HG02763 (cell line): ENCODE results near the gene THPO.

ENCODE experiments used
- ATAC-seq: cut with Tn5 transposase; IDR thresholded peaks from one replicate; pipeline ENCODE4 v1.9.1; 2021; ENCODE audit warnings: mild to moderate bottlenecking, moderate library complexity; ENCODE audit not compliant: unreplicated experiment

THPO gene

DNA sequence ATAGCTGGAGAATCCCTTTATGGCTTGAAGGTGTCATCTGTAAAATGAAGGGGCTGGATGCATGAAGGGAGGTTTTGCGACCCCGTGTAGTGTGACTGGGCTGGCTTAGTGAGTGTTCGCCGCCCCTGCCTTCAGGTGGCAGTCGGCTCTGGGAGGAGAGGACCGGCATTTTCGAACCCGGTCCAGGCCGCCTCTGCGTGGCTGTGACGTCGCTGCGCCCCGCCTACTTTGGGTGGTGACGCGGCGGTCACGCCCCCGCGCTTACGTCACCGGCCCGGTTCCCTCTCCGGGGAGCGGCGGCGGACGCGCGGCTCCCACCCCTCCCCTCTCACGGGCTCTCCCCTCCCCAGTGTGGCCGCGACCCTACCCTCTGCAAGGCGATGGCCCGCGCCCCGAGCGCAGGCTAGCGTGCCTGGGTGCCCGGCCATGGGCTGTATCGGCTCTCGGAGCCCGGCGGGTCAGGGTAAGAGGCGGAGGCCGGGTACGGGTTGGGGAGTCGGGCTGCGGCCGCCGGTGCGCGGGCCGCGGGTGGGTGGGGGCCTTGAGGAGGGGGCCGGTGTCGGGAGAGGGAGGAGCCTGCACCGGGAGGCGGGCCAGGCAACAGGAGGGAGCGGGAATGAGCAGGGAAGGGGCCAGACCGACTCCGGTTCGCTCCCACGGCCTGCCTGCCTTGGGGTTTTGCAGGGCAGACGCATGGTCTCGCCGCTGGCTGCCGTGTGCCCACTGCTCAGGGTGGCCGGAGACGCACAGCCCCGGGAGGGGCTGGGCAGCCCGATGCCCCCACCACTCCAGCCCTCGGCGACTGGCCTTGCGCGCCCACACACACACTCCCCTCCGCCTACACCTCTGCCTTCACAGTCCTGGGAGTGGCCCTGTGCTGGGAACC lies 42.1 kb downstream of the THPO start:
- ATAC-seq, result peak; percentile 75

DNA sequence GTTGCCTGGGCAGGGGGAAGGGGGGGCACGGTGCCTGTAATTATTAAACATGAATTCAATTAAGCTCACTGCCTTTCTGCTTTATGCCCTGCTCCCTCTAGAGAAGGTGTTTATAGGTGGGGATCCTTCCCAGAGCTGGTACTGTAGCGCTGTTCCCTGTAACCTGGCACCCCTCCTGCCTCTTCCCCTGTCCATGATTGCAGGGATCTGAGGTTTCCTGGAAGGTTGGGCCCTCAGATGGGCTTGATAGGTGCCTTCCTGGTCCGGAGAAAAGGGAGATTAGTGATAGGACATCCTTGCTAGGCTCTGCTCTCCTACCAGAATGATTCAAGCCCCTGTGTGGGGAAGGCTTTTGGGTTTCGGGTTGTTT lies 42.7 kb downstream of the THPO start:
- ATAC-seq, result no peak

DNA sequence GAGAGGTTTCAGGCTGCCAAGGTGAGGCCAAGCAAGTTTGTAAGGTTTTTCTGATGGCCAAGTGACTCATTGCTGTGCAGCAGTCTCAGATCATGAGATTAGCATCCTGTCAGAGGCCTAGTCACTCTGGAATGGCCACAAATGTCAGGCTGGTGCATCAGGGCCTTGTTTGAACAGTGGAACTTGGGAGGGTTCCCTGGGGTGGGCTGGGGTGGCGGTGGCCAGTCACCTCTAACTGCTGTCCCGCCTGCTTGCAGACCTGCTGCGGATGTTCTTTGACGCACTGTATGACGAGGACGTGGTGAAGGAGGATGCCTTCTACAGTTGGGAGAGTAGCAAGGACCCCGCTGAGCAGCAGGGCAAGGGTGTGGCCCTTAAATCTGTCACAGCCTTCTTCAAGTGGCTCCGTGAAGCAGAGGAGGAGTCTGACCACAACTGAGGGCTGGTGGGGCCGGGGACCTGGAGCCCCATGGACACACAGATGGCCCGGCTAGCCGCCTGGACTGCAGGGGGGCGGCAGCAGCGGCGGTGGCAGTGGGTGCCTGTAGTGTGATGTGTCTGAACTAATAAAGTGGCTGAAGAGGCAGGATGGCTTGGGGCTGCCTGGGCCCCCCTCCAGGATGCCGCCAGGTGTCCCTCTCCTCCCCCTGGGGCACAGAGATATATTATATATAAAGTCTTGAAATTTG lies 43.4 kb downstream of the THPO start:
- no peak for ATAC-seq

DNA sequence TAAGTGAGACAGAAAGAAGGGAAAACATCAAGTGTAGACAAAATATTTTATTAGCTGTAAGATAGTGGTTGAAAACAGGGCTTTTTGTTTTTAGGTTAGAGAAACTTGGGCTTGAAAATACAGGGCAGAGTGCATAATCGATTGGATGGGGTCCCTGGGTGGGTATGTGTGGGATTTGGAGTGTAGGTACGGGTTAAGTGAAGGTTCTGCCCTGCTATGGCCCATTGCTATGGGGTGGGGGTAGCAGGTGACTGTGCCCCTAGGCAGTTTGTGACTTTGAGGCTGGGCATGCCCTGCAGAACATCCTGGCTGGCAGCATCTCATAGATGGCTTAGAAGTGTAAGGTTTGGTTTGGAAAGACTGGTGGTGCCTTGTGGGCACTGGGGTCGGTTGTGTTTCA lies 44.3 kb downstream of the THPO start:
- ATAC-seq, result no peak

DNA sequence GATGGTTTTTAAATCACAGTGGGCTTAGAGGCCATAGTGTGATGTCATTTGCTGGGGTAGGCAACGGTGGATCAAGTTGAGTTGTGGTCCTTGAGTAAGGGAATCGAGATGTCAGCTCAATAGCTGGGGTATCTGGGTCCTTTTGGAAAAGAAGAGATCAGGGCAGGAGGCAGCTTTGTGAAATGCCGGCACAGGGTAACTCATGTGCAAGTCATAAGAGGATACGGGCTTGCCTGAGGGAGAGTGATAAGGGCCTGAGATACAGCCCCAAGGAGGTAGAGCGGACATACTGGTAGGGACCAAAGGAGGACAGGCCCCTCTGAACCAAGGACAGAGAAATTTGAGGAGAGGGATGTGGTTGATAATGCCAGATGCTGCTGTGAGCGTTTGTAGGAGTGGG lies 44.8 kb downstream of the THPO start:
- ATAC-seq, result no peak

DNA sequence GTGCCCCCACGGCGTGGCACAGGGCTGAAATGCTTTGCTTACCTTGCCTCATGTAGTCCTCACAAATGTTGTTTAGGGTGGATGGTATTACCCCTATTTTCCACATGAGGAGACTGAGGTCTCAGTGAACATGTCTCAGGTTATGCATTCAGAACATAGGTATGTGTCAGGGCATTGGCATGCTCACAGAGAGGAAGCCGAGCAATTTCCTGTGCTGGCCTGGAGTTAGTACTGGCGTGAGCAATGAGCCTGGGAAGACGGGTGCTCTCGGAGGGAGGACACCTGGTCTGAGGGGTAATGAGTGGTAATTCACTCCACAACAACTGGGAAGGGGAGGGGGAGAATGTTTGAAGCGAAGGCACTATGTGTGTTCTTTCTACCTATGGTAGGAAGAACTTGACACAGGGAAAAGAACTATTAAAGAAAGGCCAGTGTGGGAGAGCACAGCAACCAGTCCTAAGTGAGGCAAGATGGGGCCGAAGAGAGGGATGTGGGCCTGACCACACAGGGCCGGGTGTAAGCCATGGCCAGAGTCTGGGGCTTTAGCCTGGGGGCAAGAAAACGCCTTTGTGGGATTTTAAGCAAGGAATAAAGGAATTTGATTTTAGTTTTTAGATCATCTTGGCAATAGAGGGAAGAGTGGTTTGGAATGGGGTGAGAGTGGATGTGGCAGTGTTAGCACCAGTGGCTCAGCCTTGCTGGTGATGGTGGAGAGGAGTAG lies 45.5 kb downstream of the THPO start:
- ATAC-seq, result no peak

DNA sequence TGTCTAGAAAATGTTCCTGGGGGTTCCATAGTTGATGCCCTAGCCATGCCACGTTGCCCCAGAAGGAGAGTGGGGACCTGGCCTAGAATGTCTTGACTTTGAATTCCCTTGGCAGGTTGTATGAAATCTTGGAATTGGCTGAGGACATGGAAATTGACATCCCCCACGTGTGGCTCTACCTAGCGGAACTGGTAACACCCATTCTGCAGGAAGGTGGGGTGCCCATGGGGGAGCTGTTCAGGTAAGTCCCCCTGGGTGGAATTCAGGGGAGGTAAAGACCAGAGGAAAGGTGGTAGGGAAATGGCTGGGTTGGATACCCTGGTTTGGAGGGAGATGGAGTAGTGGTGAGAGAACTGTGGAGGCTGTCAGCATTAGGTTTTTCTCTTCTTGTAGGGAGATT lies 49.5 kb downstream of the THPO start:
- ATAC-seq, result no peak

DNA sequence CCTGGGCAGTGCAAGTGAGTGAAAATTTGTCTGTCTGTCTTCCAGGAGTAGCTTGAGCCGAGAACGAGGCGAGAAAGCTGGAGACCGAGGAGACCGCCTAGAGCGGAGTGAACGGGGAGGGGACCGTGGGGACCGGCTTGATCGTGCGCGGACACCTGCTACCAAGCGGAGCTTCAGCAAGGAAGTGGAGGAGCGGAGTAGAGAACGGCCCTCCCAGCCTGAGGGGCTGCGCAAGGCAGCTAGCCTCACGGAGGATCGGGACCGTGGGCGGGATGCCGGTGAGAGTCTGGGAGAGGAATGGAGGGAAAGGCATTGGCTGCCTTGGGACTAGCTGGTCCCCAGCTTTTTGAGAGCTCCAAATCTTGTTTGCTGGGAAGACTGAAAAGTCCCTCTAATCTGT lies 50.8 kb downstream of the THPO start:
- ATAC-seq, result no peak

DNA sequence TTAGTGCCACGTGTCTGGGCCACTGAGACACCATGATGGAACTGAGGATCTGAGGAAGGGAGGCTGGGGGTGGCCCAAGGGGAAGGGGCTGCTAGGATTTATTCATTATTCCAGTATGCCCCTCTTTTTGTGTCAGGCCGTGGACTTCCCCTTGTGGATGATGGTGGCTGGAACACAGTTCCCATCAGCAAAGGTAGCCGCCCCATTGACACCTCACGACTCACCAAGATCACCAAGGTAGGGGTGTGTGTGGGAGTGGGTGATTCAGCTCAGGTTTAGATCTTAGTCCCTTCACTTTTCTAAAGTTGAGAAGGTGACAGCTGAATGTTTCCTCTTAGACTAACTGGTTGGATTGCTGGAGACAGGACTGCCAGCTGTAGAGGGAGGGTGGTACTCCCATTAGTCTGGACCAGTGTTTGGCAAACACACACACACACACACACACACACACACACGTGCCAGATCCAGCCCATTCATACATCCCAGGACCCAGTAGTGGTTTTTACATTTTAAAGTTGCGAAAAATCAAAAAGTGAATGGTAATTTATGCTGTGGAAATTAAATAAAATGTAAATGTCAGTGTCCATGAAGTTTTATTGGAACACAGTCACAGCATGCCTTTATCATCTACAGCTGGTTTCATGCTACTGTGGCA lies 52.2 kb downstream of the THPO start:
- ATAC-seq, result no peak

DNA sequence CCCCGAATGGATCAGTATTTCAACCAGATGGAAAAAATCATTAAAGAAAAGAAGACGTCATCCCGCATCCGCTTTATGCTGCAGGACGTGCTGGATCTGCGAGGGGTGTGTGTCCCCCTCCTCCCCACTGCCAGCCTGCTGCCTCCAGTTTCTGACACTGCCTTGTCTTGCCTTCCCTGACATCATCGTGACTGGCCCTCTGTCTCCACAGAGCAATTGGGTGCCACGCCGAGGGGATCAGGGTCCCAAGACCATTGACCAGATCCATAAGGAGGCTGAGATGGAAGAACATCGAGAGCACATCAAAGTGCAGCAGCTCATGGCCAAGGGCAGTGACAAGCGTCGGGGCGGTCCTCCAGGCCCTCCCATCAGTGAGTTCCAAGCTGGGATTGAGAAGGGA lies 52.7 kb downstream of the THPO start:
- ATAC-seq, result no peak

DNA sequence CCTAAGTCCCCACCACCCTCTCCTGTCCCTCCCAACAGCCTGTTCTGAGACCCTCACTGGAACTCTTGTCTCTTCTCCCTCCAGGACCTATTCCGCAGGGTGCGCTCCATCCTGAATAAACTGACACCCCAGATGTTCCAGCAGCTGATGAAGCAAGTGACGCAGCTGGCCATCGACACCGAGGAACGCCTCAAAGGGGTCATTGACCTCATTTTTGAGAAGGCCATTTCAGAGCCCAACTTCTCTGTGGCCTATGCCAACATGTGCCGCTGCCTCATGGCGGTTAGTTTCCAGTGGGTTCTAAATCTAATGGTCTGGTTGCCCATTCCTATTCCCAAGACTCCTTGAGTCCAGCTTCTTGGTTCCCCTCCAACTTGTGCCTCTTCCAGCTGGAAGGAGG lies 54.3 kb downstream of the THPO start:
- no peak for ATAC-seq

DNA sequence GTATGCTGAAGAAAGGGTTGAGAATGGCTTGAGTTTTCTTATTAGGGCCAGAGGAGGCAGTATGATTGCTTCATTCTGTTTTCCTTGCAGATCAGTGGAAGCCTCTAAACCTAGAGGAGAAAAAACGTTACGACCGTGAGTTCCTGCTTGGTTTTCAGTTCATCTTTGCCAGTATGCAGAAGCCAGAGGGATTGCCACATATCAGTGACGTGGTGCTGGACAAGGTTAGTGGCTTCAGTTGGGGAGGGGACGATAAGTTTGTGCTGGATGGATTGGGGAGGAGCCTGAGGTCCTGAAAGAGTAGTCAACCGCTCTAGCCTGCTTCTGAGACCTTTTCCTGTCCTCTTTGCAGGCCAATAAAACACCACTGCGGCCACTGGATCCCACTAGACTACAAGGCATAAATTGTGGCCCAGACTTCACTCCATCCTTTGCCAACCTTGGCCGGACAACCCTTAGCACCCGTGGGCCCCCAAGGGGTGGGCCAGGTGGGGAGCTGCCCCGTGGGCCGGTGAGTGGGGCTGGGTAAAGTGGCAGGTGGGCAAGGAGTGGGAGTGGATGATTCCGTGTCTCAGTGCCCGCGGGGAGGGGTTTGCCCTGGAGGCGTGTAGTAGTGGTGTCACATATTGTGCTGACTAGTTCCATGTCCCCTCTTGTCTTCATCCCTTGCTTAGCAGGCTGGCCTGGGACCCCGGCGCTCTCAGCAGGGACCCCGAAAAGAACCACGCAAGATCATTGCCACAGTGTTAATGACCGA lies 55.1 kb downstream of the THPO start:
- no peak for ATAC-seq
